ENCODE results near the gene MRPL9. TPM values are rescaled to one million over a fixed set of nuclear protein-coding genes. Genes with fewer than 3 reads are reported as not detected.

MRPL9 gene
- total RNA-seq (2014; rRNA removed; shearing (Covaris generic)) (88.5 and 89.0 TPM in 2 replicates), polyA plus RNA-seq (2016; fragmentation: Nextera tagmentation; extraction: Ambion mirVana) (126 TPM in 2 replicates)
- long read RNA-seq, transcript MRPL9-202 (7 exons, 1,296 nt): major isoform, 100 of 122 reads
- long read RNA-seq, transcript MRPL9-201 (6 exons, 882 nt): minor isoform, 10 of 122 reads
- long read RNA-seq, partial matches to known transcripts: 0 of 122 reads
- long read RNA-seq, other reads (novel, unspliced or antisense): 12 of 122 reads

DNA sequence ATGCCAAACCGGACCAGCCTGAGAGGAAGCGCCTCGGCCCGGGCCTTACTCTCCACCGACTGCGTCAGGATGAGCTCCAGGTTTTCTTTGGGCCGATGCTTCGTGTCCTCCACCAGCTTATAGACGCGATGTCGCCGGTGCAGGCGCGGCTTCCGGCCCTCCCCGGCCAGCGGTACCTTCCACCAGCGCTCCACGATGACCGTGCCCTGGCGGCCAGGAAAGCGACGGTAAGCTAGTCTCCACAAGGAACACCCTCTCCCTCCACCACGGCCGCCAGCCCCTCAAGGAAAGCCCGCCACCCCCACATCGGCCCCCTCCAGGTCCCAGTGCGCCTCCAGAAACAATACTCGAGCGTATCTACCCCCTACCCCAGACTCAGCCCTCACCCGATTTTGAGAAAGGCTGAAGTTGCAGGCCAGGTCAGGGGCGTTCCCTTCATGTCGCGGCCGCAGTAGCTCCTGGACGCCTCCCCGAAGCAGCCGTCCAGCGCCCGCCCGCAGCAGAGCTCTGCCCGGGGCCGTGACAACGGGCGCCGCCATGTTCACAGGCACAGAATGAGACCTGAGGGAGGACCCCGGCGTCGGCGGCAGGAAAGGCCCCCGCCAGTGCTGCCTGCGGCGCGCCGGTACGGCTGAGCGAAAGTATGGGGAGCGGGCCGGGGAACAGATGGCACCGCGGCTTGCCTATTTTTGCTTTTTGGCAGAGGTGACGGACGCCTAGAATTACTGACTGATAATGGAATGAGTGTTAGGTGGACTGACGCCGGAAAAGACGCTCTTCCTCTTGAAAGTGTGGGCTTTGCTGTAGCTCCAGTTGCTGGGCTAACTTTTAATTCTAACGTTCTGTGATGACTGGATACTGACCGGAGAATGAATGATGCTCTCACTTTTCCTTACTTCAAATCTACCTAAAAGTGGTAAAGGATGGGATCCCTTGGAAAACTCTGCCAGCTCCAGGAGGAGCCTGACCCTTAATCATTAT, at the start of gene MRPL9:
TSS of gene MRPL9 (minus strand) at position 556 of the 981 bp plus-strand sequence. CDS start at position 539, 17 bp downstream.
- Histone ChIP-seq H3K79me2 (replicated peaks; ENCODE audit: insufficient read depth) (peaks cover 9% of the 10 kb centered on the region), H3F3A (replicated peaks; ENCODE audit: low read depth) (no peaks in the 10 kb centered on the region), H2AFZ (peak within 1 kb of the TSS; percentile 90), H3K9me2 (ENCODE audit: insufficient read depth) (no peaks in the 10 kb centered on the region), H3K27ac (ENCODE audit: low read depth) (peak within 1 kb of the TSS; percentile 90), H3K36me3 (ENCODE audit: insufficient read depth) (peaks cover 23% of the 10 kb centered on the region), H3K27me3 (ENCODE audit: insufficient read depth) (no peaks in the 10 kb centered on the region), H3K4me1 (ENCODE audit: insufficient read depth) (peaks cover 5% of the 10 kb centered on the region; the same call in 1 of the 2 replicates), H3K4me3 (peak within 1 kb of the TSS; percentile 97), H3K4me2 (peak within 1 kb of the TSS; percentile 89), H4K20me1 (replicated peaks; ENCODE audit: insufficient read depth) (no peaks in the 10 kb centered on the region)
- H3K27me3 Mint-ChIP-seq (ENCODE audit: insufficient read depth, low read depth, poor library complexity): no peaks in the 10 kb centered on the region
- no peaks in the 10 kb centered on the region for H3K9me3 Mint-ChIP-seq
- H3K4me3 Mint-ChIP-seq: peak within 1 kb of the TSS; percentile 80
- peaks cover 32% of the 10 kb centered on the region for H3K36me3 Mint-ChIP-seq (ENCODE audit: low read depth)
- H3K27ac Mint-ChIP-seq: peak within 1 kb of the TSS; percentile 67
- ATAC-seq: peak; percentile 100
- peaks cover 4% of the 10 kb centered on the region; the same call in 2 of the 3 replicates for H3K4me1 Mint-ChIP-seq
- DNase-seq (ENCODE audit: low spot score): peak; percentile 90
- TF ChIP-seq, protein P1, sequence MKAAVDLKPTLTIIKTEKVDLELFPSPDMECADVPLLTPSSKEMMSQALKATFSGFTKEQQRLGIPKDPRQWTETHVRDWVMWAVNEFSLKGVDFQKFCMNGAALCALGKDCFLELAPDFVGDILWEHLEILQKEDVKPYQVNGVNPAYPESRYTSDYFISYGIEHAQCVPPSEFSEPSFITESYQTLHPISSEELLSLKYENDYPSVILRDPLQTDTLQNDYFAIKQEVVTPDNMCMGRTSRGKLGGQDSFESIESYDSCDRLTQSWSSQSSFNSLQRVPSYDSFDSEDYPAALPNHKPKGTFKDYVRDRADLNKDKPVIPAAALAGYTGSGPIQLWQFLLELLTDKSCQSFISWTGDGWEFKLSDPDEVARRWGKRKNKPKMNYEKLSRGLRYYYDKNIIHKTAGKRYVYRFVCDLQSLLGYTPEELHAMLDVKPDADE (IDR thresholded peaks at IDR 0.05): peak; percentile 75
- TF ChIP-seq, protein P2, sequence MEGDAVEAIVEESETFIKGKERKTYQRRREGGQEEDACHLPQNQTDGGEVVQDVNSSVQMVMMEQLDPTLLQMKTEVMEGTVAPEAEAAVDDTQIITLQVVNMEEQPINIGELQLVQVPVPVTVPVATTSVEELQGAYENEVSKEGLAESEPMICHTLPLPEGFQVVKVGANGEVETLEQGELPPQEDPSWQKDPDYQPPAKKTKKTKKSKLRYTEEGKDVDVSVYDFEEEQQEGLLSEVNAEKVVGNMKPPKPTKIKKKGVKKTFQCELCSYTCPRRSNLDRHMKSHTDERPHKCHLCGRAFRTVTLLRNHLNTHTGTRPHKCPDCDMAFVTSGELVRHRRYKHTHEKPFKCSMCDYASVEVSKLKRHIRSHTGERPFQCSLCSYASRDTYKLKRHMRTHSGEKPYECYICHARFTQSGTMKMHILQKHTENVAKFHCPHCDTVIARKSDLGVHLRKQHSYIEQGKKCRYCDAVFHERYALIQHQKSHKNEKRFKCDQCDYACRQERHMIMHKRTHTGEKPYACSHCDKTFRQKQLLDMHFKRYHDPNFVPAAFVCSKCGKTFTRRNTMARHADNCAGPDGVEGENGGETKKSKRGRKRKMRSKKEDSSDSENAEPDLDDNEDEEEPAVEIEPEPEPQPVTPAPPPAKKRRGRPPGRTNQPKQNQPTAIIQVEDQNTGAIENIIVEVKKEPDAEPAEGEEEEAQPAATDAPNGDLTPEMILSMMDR (conservative IDR thresholded peaks at IDR 0.05; ENCODE audit: low read depth in 2 of 2): no peak
- TF ChIP-seq ZNF331 (CRISPR knock-in tag; IDR thresholded peaks at IDR 0.05; ENCODE audit: low read depth): no peak
- TF ChIP-seq EZH2 (IDR thresholded peaks at IDR 0.05; ENCODE audit: low read depth, unreplicated experiment): no peak
- TF ChIP-seq, protein P3, sequence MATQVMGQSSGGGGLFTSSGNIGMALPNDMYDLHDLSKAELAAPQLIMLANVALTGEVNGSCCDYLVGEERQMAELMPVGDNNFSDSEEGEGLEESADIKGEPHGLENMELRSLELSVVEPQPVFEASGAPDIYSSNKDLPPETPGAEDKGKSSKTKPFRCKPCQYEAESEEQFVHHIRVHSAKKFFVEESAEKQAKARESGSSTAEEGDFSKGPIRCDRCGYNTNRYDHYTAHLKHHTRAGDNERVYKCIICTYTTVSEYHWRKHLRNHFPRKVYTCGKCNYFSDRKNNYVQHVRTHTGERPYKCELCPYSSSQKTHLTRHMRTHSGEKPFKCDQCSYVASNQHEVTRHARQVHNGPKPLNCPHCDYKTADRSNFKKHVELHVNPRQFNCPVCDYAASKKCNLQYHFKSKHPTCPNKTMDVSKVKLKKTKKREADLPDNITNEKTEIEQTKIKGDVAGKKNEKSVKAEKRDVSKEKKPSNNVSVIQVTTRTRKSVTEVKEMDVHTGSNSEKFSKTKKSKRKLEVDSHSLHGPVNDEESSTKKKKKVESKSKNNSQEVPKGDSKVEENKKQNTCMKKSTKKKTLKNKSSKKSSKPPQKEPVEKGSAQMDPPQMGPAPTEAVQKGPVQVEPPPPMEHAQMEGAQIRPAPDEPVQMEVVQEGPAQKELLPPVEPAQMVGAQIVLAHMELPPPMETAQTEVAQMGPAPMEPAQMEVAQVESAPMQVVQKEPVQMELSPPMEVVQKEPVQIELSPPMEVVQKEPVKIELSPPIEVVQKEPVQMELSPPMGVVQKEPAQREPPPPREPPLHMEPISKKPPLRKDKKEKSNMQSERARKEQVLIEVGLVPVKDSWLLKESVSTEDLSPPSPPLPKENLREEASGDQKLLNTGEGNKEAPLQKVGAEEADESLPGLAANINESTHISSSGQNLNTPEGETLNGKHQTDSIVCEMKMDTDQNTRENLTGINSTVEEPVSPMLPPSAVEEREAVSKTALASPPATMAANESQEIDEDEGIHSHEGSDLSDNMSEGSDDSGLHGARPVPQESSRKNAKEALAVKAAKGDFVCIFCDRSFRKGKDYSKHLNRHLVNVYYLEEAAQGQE (IDR thresholded peaks at IDR 0.05; ENCODE audit: unreplicated experiment): no peak
- no peak for TF ChIP-seq NANOG (IDR thresholded peaks at IDR 0.05; ENCODE audit: borderline replicate concordance)
- peak; percentile 68 for TF ChIP-seq POLR2AphosphoS5 (IDR thresholded peaks at IDR 0.05; ENCODE audit: low read depth)
- TF ChIP-seq JUNB (IDR thresholded peaks at IDR 0.05; ENCODE audit: unreplicated experiment): no peak
- TF ChIP-seq ZNF114 (CRISPR knock-in tag; IDR thresholded peaks at IDR 0.05): no peak
- no peak for TF ChIP-seq STAT1 (IDR thresholded peaks at IDR 0.05; ENCODE audit: unreplicated experiment)
- peak; percentile 73 for TF ChIP-seq CREB1 (CRISPR knock-in tag; IDR thresholded peaks at IDR 0.05; ENCODE audit: low read depth)
- no peak for TF ChIP-seq EZH2phosphoT487 (IDR thresholded peaks at IDR 0.05; ENCODE audit: unreplicated experiment)
